HEK293 (cell line): ENCODE results near the gene ZNF585A.

Experiments
- CTCF ChIA-PET: fragments of 350-600 bp; formaldehyde crosslinking; extraction: SDS; loops from one replicate; lab custom pipeline; 2021; ENCODE audit warnings: antibody characterized with exemption; lab: Yijun Ruan, JAX
- POLR2A ChIA-PET: fragments of 300-600 bp; formaldehyde crosslinking; extraction: SDS; loops from one replicate; lab custom pipeline; 2020; ENCODE audit warnings: antibody characterized with exemption, inconsistent platforms; lab: Yijun Ruan, JAX
- H3K27ac ChIP-seq: fragments of 200-500 bp; sonication (Bioruptor generic); 2 replicates; pipeline ENCODE4 v1.5.1; 2014; ENCODE audit warnings: low read depth, low read length, control low read depth, inconsistent platforms; ENCODE audit errors: extremely low read depth
- H3K36me3 ChIP-seq, 2 experiments: fragments of 200-500 bp in 1 of 2; sonication (Bioruptor generic) in 1 of 2; 1 replicate in 1 of 2; 2 replicates in 1 of 2; pipeline ENCODE4 v1.5.1; 2014 to 2017; ENCODE audit warnings: inconsistent platforms in 2 of 2, low read length in 2 of 2; ENCODE audit not compliant: control insufficient read depth in 2 of 2, insufficient read depth in 1 of 2
- H3K4me1 ChIP-seq: fragments of 200-500 bp; sonication (Bioruptor generic); 2 replicates; pipeline ENCODE4 v1.5.1; 2014; ENCODE audit warnings: mild to moderate bottlenecking, low read length, inconsistent platforms; ENCODE audit not compliant: control insufficient read depth, insufficient read depth
- H3K4me3 ChIP-seq: 2 replicates; pipeline ENCODE4 v1.5.1; 2011; ENCODE audit warnings: low read depth, mild to moderate bottlenecking, control low read depth, low read length, moderate library complexity
- H3K9me3 ChIP-seq: fragments of 200-500 bp; sonication (Bioruptor generic); 2 replicates; pipeline ENCODE4 v1.5.1; 2014; ENCODE audit warnings: low read depth, low read length, inconsistent platforms; ENCODE audit not compliant: control insufficient read depth, insufficient read depth
- CTCF ChIP-seq: fragments of 450-650 bp; formaldehyde crosslinking; IDR thresholded peaks from 2 replicates; pipeline ENCODE4 v1.5.1; 2016; ENCODE audit warnings: missing biosample characterization, missing genetic modification characterization
- ZFP3 ChIP-seq: fragments of 450-650 bp; formaldehyde crosslinking; IDR thresholded peaks from 2 replicates; pipeline ENCODE4 v1.5.1; 2016; ENCODE audit warnings: low read depth, missing biosample characterization, missing genetic modification characterization
- ZNF133 ChIP-seq: fragments of 450-650 bp; formaldehyde crosslinking; IDR thresholded peaks from 2 replicates; pipeline ENCODE4 v1.5.1; 2016; ENCODE audit warnings: missing biosample characterization, missing genetic modification characterization
- ZNF146 ChIP-seq: fragments of 450-650 bp; formaldehyde crosslinking; IDR thresholded peaks from 2 replicates; pipeline ENCODE4 v1.5.1; 2016; ENCODE audit warnings: missing biosample characterization, missing genetic modification characterization
- ZNF2 ChIP-seq: fragments of 450-650 bp; formaldehyde crosslinking; IDR thresholded peaks from 2 replicates; pipeline ENCODE4 v1.5.1; 2016; ENCODE audit warnings: missing biosample characterization, missing genetic modification characterization
- ZNF266 ChIP-seq: fragments of 450-650 bp; formaldehyde crosslinking; IDR thresholded peaks from 2 replicates; pipeline ENCODE4 v1.5.1; 2016; ENCODE audit warnings: missing biosample characterization, missing genetic modification characterization, low read depth
- ZNF274 ChIP-seq, 2 experiments: fragments of 200-500 bp in 1 of 2; fragments of 450-650 bp in 1 of 2; sonication (Bioruptor generic) in 1 of 2; formaldehyde crosslinking in 1 of 2; IDR thresholded peaks; 2 replicates each; pipeline versions ENCODE4 v1.5.1 to v1.6.1; 2014 to 2016; ENCODE audit warnings: borderline replicate concordance in 1 of 2, inconsistent platforms in 1 of 2, low read length in 1 of 2, missing biosample characterization in 1 of 2, missing genetic modification characterization in 1 of 2
- ZNF350 ChIP-seq: fragments of 450-650 bp; formaldehyde crosslinking; IDR thresholded peaks from 2 replicates; pipeline ENCODE4 v1.5.0; 2017; ENCODE audit warnings: missing biosample characterization, mild to moderate bottlenecking, missing genetic modification characterization
- ZNF513 ChIP-seq: fragments of 450-650 bp; IDR thresholded peaks from 2 replicates; pipeline ENCODE4 v1.5.1; 2018; ENCODE audit warnings: missing biosample characterization, missing genetic modification characterization
- ZNF549 ChIP-seq: fragments of 450-650 bp; IDR thresholded peaks from 2 replicates; pipeline ENCODE4 v1.5.1; 2018; ENCODE audit warnings: missing biosample characterization, missing genetic modification characterization, mild to moderate bottlenecking, inconsistent platforms, moderate library complexity
- ZNF624 ChIP-seq: fragments of 450-650 bp; formaldehyde crosslinking; IDR thresholded peaks from 2 replicates; pipeline ENCODE4 v1.5.1; 2017; ENCODE audit warnings: missing biosample characterization, missing genetic modification characterization
- ZNF639 ChIP-seq: fragments of 450-650 bp; formaldehyde crosslinking; IDR thresholded peaks from 2 replicates; pipeline ENCODE4 v1.5.1; 2016; ENCODE audit warnings: missing biosample characterization, missing genetic modification characterization
- ZNF664 ChIP-seq: fragments of 450-650 bp; formaldehyde crosslinking; IDR thresholded peaks from 2 replicates; pipeline ENCODE4 v1.5.1; 2016; ENCODE audit warnings: missing biosample characterization, missing genetic modification characterization
- ZNF677 ChIP-seq: fragments of 450-650 bp; IDR thresholded peaks from 2 replicates; pipeline ENCODE4 v1.5.0; 2018; ENCODE audit warnings: missing biosample characterization, mild to moderate bottlenecking, missing genetic modification characterization, moderate library complexity
- ZNF707 ChIP-seq: fragments of 450-650 bp; formaldehyde crosslinking; IDR thresholded peaks from 2 replicates; pipeline ENCODE4 v1.5.1; 2016; ENCODE audit warnings: missing biosample characterization, missing genetic modification characterization
- ZNF830 ChIP-seq: fragments of 450-650 bp; IDR thresholded peaks from 2 replicates; pipeline ENCODE4 v1.5.0; 2018; ENCODE audit warnings: missing biosample characterization, missing genetic modification characterization, low read depth, mild to moderate bottlenecking, moderate library complexity
- ZSCAN4 ChIP-seq: fragments of 450-650 bp; formaldehyde crosslinking; IDR thresholded peaks from 2 replicates; pipeline ENCODE4 v1.5.1; 2017; ENCODE audit warnings: missing biosample characterization, missing genetic modification characterization

The ZNF585A gene

GRCh38 chr19:37160153-37160552 lies 12.3 kb downstream of the ZNF585A start (continued):
- no peak for TF ChIP-seq ZNF513 (tag by site-specific recombination)
- TF ChIP-seq ZNF707 (tag by site-specific recombination): 0 out of 2 replicates have a peak, but pooled peaks have one; percentile 31
- TF ChIP-seq, all 188 proteins: peak for 72

- Histone ChIP-seq H3K4me3 (no peak overlapping the region), H3K27ac (no peak overlapping the region), H3K4me1 (no peaks in the 10 kb centered on the region), H3K36me3 (peaks cover 6 to 45% of the 10 kb centered on the region in 2 experiments), H3K9me3 (peaks cover 45% of the 10 kb centered on the region)
- ChIA-PET CTCF (no interaction called here), POLR2A (no interaction called here)
- TF ChIP-seq ZNF274 (IDR thresholded peaks at IDR 0.05; ENCODE audit: low read length): no peak
- TF ChIP-seq ZNF274 (tag by site-specific recombination; IDR thresholded peaks at IDR 0.05; ENCODE audit: borderline replicate concordance): no peak
- TF ChIP-seq ZNF624 (tag by site-specific recombination): no peak
- peak; percentile 91 for TF ChIP-seq ZNF133 (tag by site-specific recombination)
- peak; percentile 41; the same call in 1 of the 2 replicates for TF ChIP-seq ZNF664 (tag by site-specific recombination)
- TF ChIP-seq ZSCAN4: no peak
- no peak for TF ChIP-seq ZNF350 (tag by site-specific recombination)
- no peak for TF ChIP-seq ZNF830
Observed at GRCh38 chr19:37148214-37148613, 24.3 kb downstream of the ZNF585A start.

- TF ChIP-seq ZNF350 (tag by site-specific recombination) (no peak), ZNF266 (tag by site-specific recombination) (no peak), ZNF2 (no peak), ZFP3 (tag by site-specific recombination) (no peak), ZNF677 (tag by site-specific recombination) (no peak), ZNF146 (tag by site-specific recombination) (no peak), ZNF639 (tag by site-specific recombination) (no peak), CTCF (tag by site-specific recombination) (no peak), ZNF549 (tag by site-specific recombination) (no peak)
- ChIA-PET POLR2A (no interaction called here), CTCF (no interaction called here)
- Histone ChIP-seq H3K36me3 (no peaks in the 10 kb centered on the region), H3K4me3 (no peak overlapping the region), H3K4me1 (no peaks in the 10 kb centered on the region), H3K27ac (no peak overlapping the region), H3K9me3 (peaks cover 54% of the 10 kb centered on the region)
Observed at GRCh38 chr19:37136111-37136510, 36.4 kb downstream of the ZNF585A start.
